HepG2 (cell line): ENCODE results near the gene MVK. TPM values are rescaled to one million over a fixed set of nuclear protein-coding genes. Genes with fewer than 3 reads are reported as not detected.

Experiments used
- CHCHD3 ChIP-seq: sonication (generic); formaldehyde crosslinking; IDR thresholded peaks from 2 replicates; pipeline ENCODE4 v1.8.0; 2022; ENCODE audit warnings: mild to moderate bottlenecking, missing genetic modification reagents, moderate library complexity
- MAF1 ChIP-seq: sonication (generic); formaldehyde crosslinking; IDR thresholded peaks from 2 replicates; pipeline ENCODE4 v1.5.0; 2020; ENCODE audit warnings: missing genetic modification reagents, borderline replicate concordance
- MLLT10 ChIP-seq: sonication (generic); formaldehyde crosslinking; IDR thresholded peaks from 2 replicates; pipeline ENCODE4 v1.4.0; 2020; ENCODE audit warnings: missing genetic modification reagents
- PRDM10 ChIP-seq: sonication (generic); formaldehyde crosslinking; IDR thresholded peaks from 2 replicates; pipeline ENCODE4 v1.4.0; 2020; ENCODE audit warnings: low read depth, missing genetic modification reagents
- REST ChIP-seq, 2 experiments: IDR thresholded peaks; 2 replicates each; pipeline ENCODE4 v1.6.1; 2011 to 2012; ENCODE audit warnings: low read length in 2 of 2, borderline replicate concordance in 1 of 2, low read depth in 1 of 2, mild to moderate bottlenecking in 1 of 2, moderate library complexity in 1 of 2
- TBX2 ChIP-seq: sonication (generic); formaldehyde crosslinking; IDR thresholded peaks from 2 replicates; pipeline ENCODE4 v1.5.0; 2020; ENCODE audit warnings: missing genetic modification reagents, mild to moderate bottlenecking, borderline replicate concordance
- ZBTB1 ChIP-seq: sonication (generic); formaldehyde crosslinking; IDR thresholded peaks from 2 replicates; pipeline ENCODE4 v1.4.0; 2020; ENCODE audit warnings: missing genetic modification reagents, borderline replicate concordance
- ZBTB10 ChIP-seq: sonication (generic); formaldehyde crosslinking; IDR thresholded peaks from 2 replicates; pipeline ENCODE4 v1.4.0; 2020; ENCODE audit warnings: missing genetic modification reagents, borderline replicate concordance
- ZNF143 ChIP-seq: sonication (generic); formaldehyde crosslinking; IDR thresholded peaks from 2 replicates; pipeline ENCODE4 v1.4.0; 2020; ENCODE audit warnings: missing genetic modification reagents
- ZNF275 ChIP-seq: sonication (generic); formaldehyde crosslinking; IDR thresholded peaks from 2 replicates; pipeline ENCODE4 v1.8.0; 2022; ENCODE audit warnings: missing genetic modification reagents, mild to moderate bottlenecking, inconsistent platforms, borderline replicate concordance
- ZNF547 ChIP-seq: sonication (generic); formaldehyde crosslinking; IDR thresholded peaks from 2 replicates; pipeline ENCODE4 v1.5.1; 2020; ENCODE audit warnings: mild to moderate bottlenecking, missing genetic modification reagents
- ZNF550 ChIP-seq: sonication (generic); formaldehyde crosslinking; IDR thresholded peaks from 2 replicates; pipeline ENCODE4 v1.4.0; 2020; ENCODE audit warnings: mild to moderate bottlenecking, missing genetic modification reagents, borderline replicate concordance
- ZNF776 ChIP-seq: sonication (generic); formaldehyde crosslinking; IDR thresholded peaks from 2 replicates; pipeline ENCODE4 v1.4.0; 2020; ENCODE audit warnings: mild to moderate bottlenecking, missing genetic modification reagents
- polyA plus RNA-seq, 8 experiments: library from polyadenylated mRNA; depleted of rRNA in 3 of 8; stranded (reverse) in 7 of 8; unstranded in 1 of 8; fragments of >200 nt; fragmentation: Illumina TruSeq in 4 of 8; extraction: Trizol in 4 of 8; gene quantifications; 2 replicates each; pipeline versions ENCODE4 v1.2.1 to v1.2.3, GENCODE V29; 2011 to 2016; ENCODE audit warnings: low read depth in 4 of 8, missing spikeins in 1 of 8, mixed read lengths in 1 of 8; ENCODE audit not compliant: insufficient read depth in 1 of 8
- total RNA-seq, 5 experiments: library from RNA; depleted of rRNA; stranded (reverse); fragments of >200 nt; fragmentation: Illumina TruSeq; extraction: Trizol; gene quantifications; 2 replicates each; pipeline ENCODE4 v1.2.3, GENCODE V29; 2016; ENCODE audit warnings: low read depth in 1 of 5

MVK gene
- total and polyA plus RNA-seq, 2 of the 13 experiments (the other 11 are each of a cell fraction or from before 2014, with no cell fraction given) = 11.6 to 66.9 TPM

GRCh38 chr12:109573029-109573913 lies at the start of gene MVK, which contains the start of gene MMAB (continued):
- TF ChIP-seq REST (IDR thresholded peaks at IDR 0.05; ENCODE audit: borderline replicate concordance in 1 of 2, low read depth in 1 of 2, low read length in 2 of 2) = peak in 1 of 2 experiments; percentile 50; a peak in 1 of 4 replicates
- TF ChIP-seq ZBTB10 (CRISPR knock-in tag) = peak; percentile 54; the same call in 1 of the 2 replicates
- no peak; the same call in 1 of the 2 replicates for TF ChIP-seq PRDM10 (CRISPR knock-in tag)
- TF ChIP-seq ZBTB1 (CRISPR knock-in tag) = no peak
- peak; percentile 94; the same call in 1 of the 2 replicates for TF ChIP-seq CHCHD3 (CRISPR knock-in tag)
- peak; percentile 85 for TF ChIP-seq ZNF547 (CRISPR knock-in tag)
- peak; percentile 95 for TF ChIP-seq ZNF275 (CRISPR knock-in tag)
- peak; percentile 74; the same call in 1 of the 2 replicates for TF ChIP-seq ZNF143 (CRISPR knock-in tag)
- TF ChIP-seq ZNF776 = peak; percentile 96; the same call in 1 of the 2 replicates
- no peak for TF ChIP-seq MAF1 (CRISPR knock-in tag)
- TF ChIP-seq ZNF550 (CRISPR knock-in tag) = 0 out of 2 replicates have a peak, but pooled peaks have one; percentile 89
- TF ChIP-seq MLLT10 (CRISPR knock-in tag) = no peak
- peak; percentile 90 for TF ChIP-seq TBX2
